Measurements from ENCODE around the gene MBNL2. TPM values are rescaled to one million over a fixed set of nuclear protein-coding genes. Genes with fewer than 3 reads are reported as not detected.

The MBNL2 gene
- total RNA-seq, 2 donors from 2014 or later: 14.9 to 26.9 TPM

GRCh38 chr13:97310809-97311436 is 88.8 kb downstream of the MBNL2 start:
- H3K27me3 Mint-ChIP-seq (ENCODE audit: low read depth): no peaks in the 10 kb centered on the region
- no peak for ATAC-seq (replicated peaks in 1 of 2)
- no peak overlapping the region for H3K4me3 Mint-ChIP-seq
- no peak for DNase-seq
- peaks cover 5% of the 10 kb centered on the region for H3K4me1 Mint-ChIP-seq (ENCODE audit: low read depth)
- H3K36me3 Mint-ChIP-seq (ENCODE audit: insufficient read depth in 2 of 2): peaks cover 4 to 6% of the 10 kb centered on the region in 2 donors
- H3K27ac Mint-ChIP-seq: no peak overlapping the region
- peaks cover 2 to 3% of the 10 kb centered on the region in 2 donors for H3K9me3 Mint-ChIP-seq

GRCh38 chr13:97311956-97312355 is 89.8 kb downstream of the MBNL2 start:
- Mint-ChIP-seq H3K9me3 (peaks cover 2 to 3% of the 10 kb centered on the region in 2 donors), H3K4me3 (no peak overlapping the region), H3K36me3 (ENCODE audit: insufficient read depth in 2 of 2) (peaks cover 4 to 6% of the 10 kb centered on the region in 2 donors), H3K27ac (no peak overlapping the region), H3K4me1 (ENCODE audit: low read depth) (peaks cover 5% of the 10 kb centered on the region), H3K27me3 (ENCODE audit: low read depth) (no peaks in the 10 kb centered on the region)
- ATAC-seq (replicated peaks in 1 of 2) (no peak), DNase-seq (no peak)

GRCh38 chr13:97313551-97314260 is 91.6 kb downstream of the MBNL2 start:
- H3K4me1 Mint-ChIP-seq (ENCODE audit: low read depth): peaks cover 5% of the 10 kb centered on the region
- H3K27ac Mint-ChIP-seq: no peak overlapping the region
- peaks cover 2 to 6% of the 10 kb centered on the region in 2 donors for H3K36me3 Mint-ChIP-seq (ENCODE audit: insufficient read depth in 2 of 2)
- peaks cover 2% of the 10 kb centered on the region in 2 donors for H3K9me3 Mint-ChIP-seq
- no peaks in the 10 kb centered on the region for H3K27me3 Mint-ChIP-seq (ENCODE audit: low read depth)
- H3K4me3 Mint-ChIP-seq: no peak overlapping the region
- DNase-seq: no peak
- no peak for ATAC-seq (replicated peaks in 1 of 2)

GRCh38 chr13:97316390-97316789 is 94.3 kb downstream of the MBNL2 start:
- Mint-ChIP-seq H3K27me3 (ENCODE audit: low read depth) (no peaks in the 10 kb centered on the region), H3K4me3 (no peak overlapping the region), H3K36me3 (ENCODE audit: insufficient read depth in 2 of 2) (peaks cover 0 to 4% of the 10 kb centered on the region in 2 donors), H3K27ac (no peak overlapping the region), H3K9me3 (peaks cover 0 to 2% of the 10 kb centered on the region in 2 donors), H3K4me1 (ENCODE audit: low read depth) (peaks cover 11% of the 10 kb centered on the region)
- ATAC-seq (replicated peaks in 1 of 2): no peak
- DNase-seq: no peak

- ATAC-seq (replicated peaks in 1 of 2) (no peak), DNase-seq (no peak)
- Mint-ChIP-seq H3K4me3 (no peak overlapping the region), H3K27me3 (ENCODE audit: low read depth) (no peaks in the 10 kb centered on the region), H3K27ac (no peak overlapping the region), H3K9me3 (peaks cover 0 to 2% of the 10 kb centered on the region in 2 donors), H3K36me3 (ENCODE audit: insufficient read depth in 2 of 2) (peaks cover 0 to 4% of the 10 kb centered on the region in 2 donors), H3K4me1 (ENCODE audit: low read depth) (peaks cover 6% of the 10 kb centered on the region)
Observed at GRCh38 chr13:97317933-97318332, 95.8 kb downstream of the MBNL2 start.

GRCh38 chr13:97318532-97318931 is 96.4 kb downstream of the MBNL2 start:
- Mint-ChIP-seq H3K27ac (no peak overlapping the region), H3K9me3 (peaks cover 0 to 2% of the 10 kb centered on the region in 2 donors), H3K27me3 (ENCODE audit: low read depth) (no peaks in the 10 kb centered on the region), H3K4me1 (ENCODE audit: low read depth) (peaks cover 6% of the 10 kb centered on the region), H3K36me3 (ENCODE audit: insufficient read depth in 2 of 2) (peaks cover 0 to 4% of the 10 kb centered on the region in 2 donors), H3K4me3 (no peak overlapping the region)
- ATAC-seq (replicated peaks in 1 of 2): no peak
- no peak for DNase-seq

- H3K27ac Mint-ChIP-seq: no peak overlapping the region
- peaks cover 0 to under 1% of the 10 kb centered on the region in 2 donors for H3K36me3 Mint-ChIP-seq (ENCODE audit: insufficient read depth in 2 of 2)
- H3K4me1 Mint-ChIP-seq (ENCODE audit: low read depth): peaks cover 6% of the 10 kb centered on the region
- DNase-seq (no peak), ATAC-seq (replicated peaks in 1 of 2) (no peak)
- no peaks in the 10 kb centered on the region for H3K27me3 Mint-ChIP-seq (ENCODE audit: low read depth)
- H3K4me3 Mint-ChIP-seq: no peak overlapping the region
- H3K9me3 Mint-ChIP-seq: peaks cover 0 to 2% of the 10 kb centered on the region in 2 donors
Observed at GRCh38 chr13:97319113-97319720, 97.1 kb downstream of the MBNL2 start.

- Mint-ChIP-seq H3K27me3 (ENCODE audit: low read depth) (no peaks in the 10 kb centered on the region), H3K36me3 (ENCODE audit: insufficient read depth in 2 of 2) (no peaks in the 10 kb centered on the region), H3K27ac (no peak overlapping the region), H3K9me3 (no peaks in the 10 kb centered on the region), H3K4me1 (ENCODE audit: low read depth) (peaks cover 6% of the 10 kb centered on the region), H3K4me3 (no peak overlapping the region)
- ATAC-seq (replicated peaks in 1 of 2): no peak
- DNase-seq: no peak
Observed at GRCh38 chr13:97321101-97321500, 99.0 kb downstream of the MBNL2 start.

GRCh38 chr13:97321616-97322321 is 99.6 kb downstream of the MBNL2 start:
- H3K9me3 Mint-ChIP-seq: no peaks in the 10 kb centered on the region
- DNase-seq (no peak), ATAC-seq (replicated peaks in 1 of 2) (no peak)
- no peaks in the 10 kb centered on the region for H3K27me3 Mint-ChIP-seq (ENCODE audit: low read depth)
- H3K4me1 Mint-ChIP-seq (ENCODE audit: low read depth): peaks cover 6% of the 10 kb centered on the region
- no peaks in the 10 kb centered on the region for H3K36me3 Mint-ChIP-seq (ENCODE audit: insufficient read depth in 2 of 2)
- no peak overlapping the region for H3K4me3 Mint-ChIP-seq
- no peak overlapping the region for H3K27ac Mint-ChIP-seq

- H3K27me3 Mint-ChIP-seq (ENCODE audit: low read depth): no peaks in the 10 kb centered on the region
- H3K4me1 Mint-ChIP-seq (ENCODE audit: low read depth): peaks cover 11% of the 10 kb centered on the region
- H3K4me3 Mint-ChIP-seq: no peak overlapping the region
- H3K27ac Mint-ChIP-seq: no peak overlapping the region
- DNase-seq: no peak
- H3K9me3 Mint-ChIP-seq: no peaks in the 10 kb centered on the region
- no peaks in the 10 kb centered on the region for H3K36me3 Mint-ChIP-seq (ENCODE audit: insufficient read depth in 2 of 2)
- ATAC-seq (replicated peaks in 1 of 2): no peak
Observed at GRCh38 chr13:97322740-97323342, 100.7 kb downstream of the MBNL2 start.

- no peaks in the 10 kb centered on the region for H3K9me3 Mint-ChIP-seq
- ATAC-seq (replicated peaks in 1 of 2): no peak
- H3K27ac Mint-ChIP-seq: no peak overlapping the region
- peaks cover 11% of the 10 kb centered on the region for H3K4me1 Mint-ChIP-seq (ENCODE audit: low read depth)
- no peak for DNase-seq
- no peaks in the 10 kb centered on the region for H3K36me3 Mint-ChIP-seq (ENCODE audit: insufficient read depth in 2 of 2)
- H3K4me3 Mint-ChIP-seq: no peak overlapping the region
- no peaks in the 10 kb centered on the region for H3K27me3 Mint-ChIP-seq (ENCODE audit: low read depth)
Observed at GRCh38 chr13:97324115-97324514, 102.0 kb downstream of the MBNL2 start.

- ATAC-seq (replicated peaks in 1 of 2) (no peak), DNase-seq (no peak)
- H3K36me3 Mint-ChIP-seq (ENCODE audit: insufficient read depth in 2 of 2): peaks cover 0 to 3% of the 10 kb centered on the region in 2 donors
- no peak overlapping the region for H3K27ac Mint-ChIP-seq
- peaks cover 11% of the 10 kb centered on the region for H3K4me1 Mint-ChIP-seq (ENCODE audit: low read depth)
- H3K9me3 Mint-ChIP-seq: no peaks in the 10 kb centered on the region
- no peak overlapping the region for H3K4me3 Mint-ChIP-seq
- H3K27me3 Mint-ChIP-seq (ENCODE audit: low read depth): no peaks in the 10 kb centered on the region
Observed at GRCh38 chr13:97325738-97326137, 103.6 kb downstream of the MBNL2 start.

GRCh38 chr13:97327086-97327485 is 105.0 kb downstream of the MBNL2 start:
- no peak overlapping the region for H3K4me3 Mint-ChIP-seq
- peaks cover 5% of the 10 kb centered on the region for H3K4me1 Mint-ChIP-seq (ENCODE audit: low read depth)
- ATAC-seq (replicated peaks in 1 of 2): no peak
- no peaks in the 10 kb centered on the region for H3K27me3 Mint-ChIP-seq (ENCODE audit: low read depth)
- H3K27ac Mint-ChIP-seq: no peak overlapping the region
- H3K36me3 Mint-ChIP-seq (ENCODE audit: insufficient read depth in 2 of 2): peaks cover 0 to 3% of the 10 kb centered on the region in 2 donors
- no peaks in the 10 kb centered on the region for H3K9me3 Mint-ChIP-seq
- no peak for DNase-seq
